NK-92 treated with Interleukin-12 subunit alpha and Interleukin-12 subunit beta, amount 100 ng/mL, for 24 hours (cell line): Measurements from ENCODE around the gene TMEM212.

Experiments
- DNase-seq: peaks from one replicate; lab custom pipeline; 2025; lab: John Stamatoyannopoulos, UW

Gene TMEM212

GRCh38 chr3:171860830-171861535 lies 17.8 kb downstream of the TMEM212 start:
- no peak for DNase-seq

- DNase-seq: no peak
Observed at GRCh38 chr3:171862392-171862791, 19.2 kb downstream of the TMEM212 start.

GRCh38 chr3:171862993-171863521 lies 19.9 kb downstream of the TMEM212 start:
- no peak for DNase-seq

- DNase-seq: no peak
Observed at GRCh38 chr3:171863920-171864319, 20.8 kb downstream of the TMEM212 start.

- no peak for DNase-seq
Observed at GRCh38 chr3:171865191-171865865, 22.2 kb downstream of the TMEM212 start.

- DNase-seq: no peak
Observed at GRCh38 chr3:171867981-171868380, 24.8 kb downstream of the TMEM212 start.

GRCh38 chr3:171871392-171872274 lies 28.5 kb downstream of the TMEM212 start:
- DNase-seq: no peak

GRCh38 chr3:171873580-171873979 lies 30.4 kb downstream of the TMEM212 start:
- DNase-seq: no peak

- no peak for DNase-seq
Observed at GRCh38 chr3:171874251-171874681, 31.1 kb downstream of the TMEM212 start.

- DNase-seq: no peak
Observed at GRCh38 chr3:171874879-171875278, 31.7 kb downstream of the TMEM212 start.

- DNase-seq: no peak
Observed at GRCh38 chr3:171875923-171876412, 32.8 kb downstream of the TMEM212 start.

- DNase-seq: no peak
Observed at GRCh38 chr3:171876680-171877147, 33.6 kb downstream of the TMEM212 start.

- no peak for DNase-seq
Observed at GRCh38 chr3:171878461-171879225, 35.5 kb downstream of the TMEM212 start.

- no peak for DNase-seq
Observed at GRCh38 chr3:171879472-171879871, 36.3 kb downstream of the TMEM212 start.

GRCh38 chr3:171880101-171880870 lies 37.1 kb downstream of the TMEM212 start:
- no peak for DNase-seq

- DNase-seq: no peak
Observed at GRCh38 chr3:171881251-171881650, 38.1 kb downstream of the TMEM212 start.

- no peak for DNase-seq
Observed at GRCh38 chr3:171883257-171883892, 40.2 kb downstream of the TMEM212 start.

GRCh38 chr3:171883893-171884279 lies 40.7 kb downstream of the TMEM212 start:
- DNase-seq: no peak

- DNase-seq: no peak
Observed at GRCh38 chr3:171888466-171888865, 45.3 kb downstream of the TMEM212 start.

- no peak for DNase-seq
Observed at GRCh38 chr3:171890398-171890797, 47.2 kb downstream of the TMEM212 start.
